Measurements from ENCODE around the gene QRICH2. TPM values are rescaled to one million over a fixed set of nuclear protein-coding genes. Genes with fewer than 3 reads are reported as not detected.

QRICH2 gene
- total and polyA plus RNA-seq, 9 of the 15 experiments (the other 6 are each of a cell fraction or from before 2014, with no cell fraction given): 0.03 to 1.6 (median 0.81) TPM

DNA sequence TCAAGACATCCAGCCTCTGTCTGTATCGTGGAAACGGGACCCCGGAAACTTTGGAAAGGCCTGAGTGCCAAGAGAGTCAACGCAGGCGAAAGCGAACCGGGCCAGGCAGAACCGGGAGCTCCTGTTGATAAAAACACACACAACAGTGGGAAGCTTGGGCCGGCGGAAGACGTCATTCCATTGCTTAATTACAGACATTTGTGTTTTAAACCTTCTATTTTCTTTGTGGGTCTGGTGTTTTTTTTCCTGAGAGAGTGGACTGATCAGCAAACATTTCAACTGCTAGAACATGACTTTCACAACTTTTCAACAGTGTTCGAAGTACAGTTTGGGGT, 66.9 kb downstream of the QRICH2 start (continued):
- TF ChIP-seq ZSCAN29 (IDR thresholded peaks at IDR 0.05): no peak
- no peak for TF ChIP-seq TCF7 (IDR thresholded peaks at IDR 0.05; ENCODE audit: borderline replicate concordance)
- TF ChIP-seq CEBPB (tag; IDR thresholded peaks at IDR 0.05): peak; percentile 62; the same call in 1 of the 2 replicates
- TF ChIP-seq ZNF830 (CRISPR knock-in tag; IDR thresholded peaks at IDR 0.05): no peak
- TF ChIP-seq SFPQ (IDR thresholded peaks at IDR 0.05; ENCODE audit: low read depth, low read length): no peak
- TF ChIP-seq ZNF133 (CRISPR knock-in tag; IDR thresholded peaks at IDR 0.05): no peak
- peak; percentile 56; the same call in 1 of the 2 replicates for TF ChIP-seq L3MBTL2 (IDR thresholded peaks at IDR 0.05)
- no peak for TF ChIP-seq PURB (CRISPR knock-in tag; IDR thresholded peaks at IDR 0.05; ENCODE audit: low read depth)
- TF ChIP-seq ZNF395 (CRISPR knock-in tag; IDR thresholded peaks at IDR 0.05): 0 out of 2 replicates have a peak, but pooled peaks have one; percentile 17
- no peak for TF ChIP-seq NEUROD1 (IDR thresholded peaks at IDR 0.05; ENCODE audit: borderline replicate concordance, low read depth, low read length, partially characterized antibody)
- no peak for TF ChIP-seq ATF1 (CRISPR knock-in tag; IDR thresholded peaks at IDR 0.05)
- TF ChIP-seq ATF1 (tag; IDR thresholded peaks at IDR 0.05): peak; percentile 54; the same call in 1 of the 2 replicates
- no peak for TF ChIP-seq ERF (CRISPR knock-in tag; IDR thresholded peaks at IDR 0.05)
- no peak for TF ChIP-seq TCFL5 (CRISPR knock-in tag; conservative IDR thresholded peaks at IDR 0.05)
- TF ChIP-seq ARID2 (IDR thresholded peaks at IDR 0.05): peak; percentile 7; the same call in 1 of the 2 replicates
- no peak for TF ChIP-seq NCOA6 (IDR thresholded peaks at IDR 0.05)
- no peak for TF ChIP-seq SMARCA5 (IDR thresholded peaks at IDR 0.05)
- TF ChIP-seq NFATC3 (IDR thresholded peaks at IDR 0.05): 0 out of 2 replicates have a peak, but pooled peaks have one; percentile 26
- no peak for TF ChIP-seq ZFP1 (CRISPR knock-in tag; IDR thresholded peaks at IDR 0.05)
- TF ChIP-seq ZBTB17 (CRISPR knock-in tag; IDR thresholded peaks at IDR 0.05): no peak
- peak; percentile 7; the same call in 1 of the 2 replicates for TF ChIP-seq SMARCE1 (IDR thresholded peaks at IDR 0.05)
- TF ChIP-seq TBL1XR1 (IDR thresholded peaks at IDR 0.05; ENCODE audit: low read length in 2 of 2): no peak
- TF ChIP-seq E2F4 (CRISPR knock-in tag; IDR thresholded peaks at IDR 0.05; ENCODE audit: low read depth): no peak
- TF ChIP-seq CHD1 (IDR thresholded peaks at IDR 0.05; ENCODE audit: low read length): peak; percentile 40
- TF ChIP-seq CC2D1A (IDR thresholded peaks at IDR 0.05): no peak
- no peak for TF ChIP-seq HNRNPLL (IDR thresholded peaks at IDR 0.05; ENCODE audit: low read depth, low read length, poor library complexity, severe bottlenecking)
- no peak for TF ChIP-seq COPS2 (conservative IDR thresholded peaks at IDR 0.05)
- TF ChIP-seq MLLT1 (IDR thresholded peaks at IDR 0.05): 0 out of 4 replicates have a peak, but pooled peaks of 1 of the 2 experiments have one; percentile 9

Measured in K562 (cell line).